Caco-2 (cell line): ENCODE results near the gene EMC10. TPM values are rescaled to one million over a fixed set of nuclear protein-coding genes. Genes with fewer than 3 reads are reported as not detected.
"Not testable (repeated sequence)": the region's sequence is repeated elsewhere in the genome, so short reads cannot be mapped to it uniquely, and the experiment has no call there.

Experiments used
- BruUV-seq: library from RNA; stranded (reverse); fragments of 400-500 nt; replicated peaks from 2 replicates; lab custom pipeline; 2021; lab: Mats Ljungman, UMichigan
- CTCF ChIA-PET: fragments of 300-600 bp; sonication (Branson Sonifier 250); formaldehyde crosslinking; loops from one replicate; lab custom pipeline; 2022; ENCODE audit warnings: antibody characterized with exemption; lab: Charles Lee
- POLR2A ChIA-PET: fragments of 300-600 bp; sonication (Branson Sonifier 250); formaldehyde crosslinking; loops from one replicate; lab custom pipeline; 2022; ENCODE audit warnings: antibody characterized with exemption; lab: Charles Lee
- DNase-seq, 2 experiments: peaks; one replicate each; pipeline versions ENCODE4 v3.0.0 to v3.0.0-alpha.2; 2020 to 2022
- H3K27me3 ChIP-seq: replicated peaks from 2 replicates; pipeline ENCODE4 v1.6.0; 2011; ENCODE audit warnings: low read length; ENCODE audit not compliant: control insufficient read depth, insufficient read depth
- H3K36me3 ChIP-seq: 2 replicates; pipeline ENCODE4 v1.5.1; 2011; ENCODE audit warnings: low read length; ENCODE audit not compliant: control insufficient read depth, insufficient read depth
- H3K4me1 ChIP-seq: fragments of 250-450 bp; sonication (Bioruptor Pico); 2 replicates; pipeline ENCODE4 v1.5.1; 2020; ENCODE audit warnings: mild to moderate bottlenecking
- H3K4me3 ChIP-seq: 2 replicates; pipeline ENCODE4 v1.5.1; 2011; ENCODE audit warnings: low read depth, mild to moderate bottlenecking, control low read depth, low read length
- H3K9me3 ChIP-seq: fragments of 250-450 bp; sonication (Bioruptor Pico); 2 replicates; pipeline ENCODE4 v1.5.1; 2020; ENCODE audit warnings: mild to moderate bottlenecking, moderate library complexity
- H3K27ac Mint-ChIP-seq: one replicate; pipeline ENCODE4 v1.8.0; 2022; ENCODE audit warnings: mixed read lengths; ENCODE audit not compliant: unreplicated experiment
- H3K27me3 Mint-ChIP-seq: one replicate; pipeline ENCODE4 v1.8.0; 2022; ENCODE audit warnings: mixed read lengths; ENCODE audit not compliant: insufficient read depth, unreplicated experiment
- H3K36me3 Mint-ChIP-seq: one replicate; pipeline ENCODE4 v1.8.0; 2022; ENCODE audit warnings: mild to moderate bottlenecking, mixed read lengths; ENCODE audit not compliant: insufficient read depth, unreplicated experiment
- H3K4me1 Mint-ChIP-seq: one replicate; pipeline ENCODE4 v1.8.0; 2022; ENCODE audit warnings: low read depth, mixed read lengths; ENCODE audit not compliant: unreplicated experiment
- H3K4me3 Mint-ChIP-seq: one replicate; pipeline ENCODE4 v1.8.0; 2022; ENCODE audit warnings: mild to moderate bottlenecking, moderate library complexity, mixed read lengths; ENCODE audit not compliant: unreplicated experiment
- H3K9me3 Mint-ChIP-seq: one replicate; pipeline ENCODE4 v1.8.0; 2022; ENCODE audit warnings: mixed read lengths; ENCODE audit not compliant: unreplicated experiment
- CTCF ChIP-seq, 2 experiments: fragments of 200-600 bp in 1 of 2; IDR thresholded peaks; 1 replicate in 1 of 2; 2 replicates in 1 of 2; pipeline versions ENCODE4 v1.5.1 to v1.8.0; 2011 to 2022; ENCODE audit warnings: antibody characterized with exemption in 1 of 2, control low read depth in 1 of 2, inconsistent platforms in 1 of 2, low read depth in 1 of 2, low read length in 1 of 2, mild to moderate bottlenecking in 1 of 2, moderate library complexity in 1 of 2; ENCODE audit not compliant: insufficient read depth in 1 of 2, severe bottlenecking in 1 of 2, unreplicated experiment in 1 of 2
- intact Hi-C: fragments of 100-400 bp; cut with micrococcal nuclease; formaldehyde crosslinking; loops from one replicate; pipeline ENCODE4 v1.10.0; 2022; ENCODE audit not compliant: unreplicated experiment
- total RNA-seq: library from RNA; stranded (reverse); gene quantifications from 2 replicates; pipeline ENCODE4 v1.2.3, GENCODE V29; 2022

EMC10 gene
- total RNA-seq, 1 experiment from 2014 or later: 42.9 TPM

- H3K36me3 ChIP-seq: no peaks in the 10 kb centered on the region
- no peaks in the 10 kb centered on the region; the same call in 1 of the 2 replicates for H3K27me3 ChIP-seq
- CTCF ChIA-PET: no interaction called here
- H3K4me3 ChIP-seq: no peak overlapping the region
- Mint-ChIP-seq H3K9me3 (peaks cover 9% of the 10 kb centered on the region), H3K4me3 (no peak overlapping the region), H3K27ac (no peak overlapping the region), H3K4me1 (peaks cover 7% of the 10 kb centered on the region), H3K36me3 (peaks cover 13% of the 10 kb centered on the region), H3K27me3 (peaks cover 27% of the 10 kb centered on the region)
- no TSS peak for BruUV-seq
- DNase-seq: no peak
- peaks cover 11% of the 10 kb centered on the region for H3K4me1 ChIP-seq
- intact Hi-C loops: no loop called here
- H3K9me3 ChIP-seq: no peaks in the 10 kb centered on the region
- POLR2A ChIA-PET: no interaction called here
- no peak for TF ChIP-seq CTCF (IDR thresholded peaks at IDR 0.05; ENCODE audit: insufficient read depth in 1 of 2, low read depth in 1 of 2, low read length in 1 of 2, severe bottlenecking in 1 of 2, unreplicated experiment in 1 of 2)
Observed at GRCh38 chr19:50435221-50435620, 41.1 kb upstream of the EMC10 start.

GRCh38 chr19:50435627-50436026 lies 40.7 kb upstream of the EMC10 start:
- H3K9me3 ChIP-seq: no peaks in the 10 kb centered on the region
- H3K27me3 ChIP-seq: no peaks in the 10 kb centered on the region; the same call in 1 of the 2 replicates
- Mint-ChIP-seq H3K4me3 (no peak overlapping the region), H3K4me1 (peaks cover 7% of the 10 kb centered on the region), H3K36me3 (peaks cover 13% of the 10 kb centered on the region), H3K9me3 (peaks cover 9% of the 10 kb centered on the region), H3K27me3 (peaks cover 27% of the 10 kb centered on the region), H3K27ac (no peak overlapping the region)
- no peak for TF ChIP-seq CTCF (IDR thresholded peaks at IDR 0.05; ENCODE audit: insufficient read depth in 1 of 2, low read depth in 1 of 2, low read length in 1 of 2, severe bottlenecking in 1 of 2, unreplicated experiment in 1 of 2)
- no TSS peak for BruUV-seq
- no peak overlapping the region for H3K4me3 ChIP-seq
- no peaks in the 10 kb centered on the region for H3K36me3 ChIP-seq
- POLR2A ChIA-PET: no interaction called here
- DNase-seq: no peak
- CTCF ChIA-PET: no interaction called here
- H3K4me1 ChIP-seq: peaks cover 11% of the 10 kb centered on the region
- intact Hi-C loops: no loop called here

- Histone ChIP-seq H3K27me3 (no peaks in the 10 kb centered on the region; the same call in 1 of the 2 replicates), H3K4me3 (no peak overlapping the region), H3K4me1 (no peaks in the 10 kb centered on the region; the same call in 1 of the 2 replicates), H3K36me3 (no peaks in the 10 kb centered on the region), H3K9me3 (no peaks in the 10 kb centered on the region)
- Mint-ChIP-seq H3K9me3 (peaks cover 9% of the 10 kb centered on the region), H3K36me3 (peaks cover 6% of the 10 kb centered on the region), H3K27ac (no peak overlapping the region), H3K4me3 (no peak overlapping the region), H3K4me1 (no peaks in the 10 kb centered on the region), H3K27me3 (peaks cover 24% of the 10 kb centered on the region)
- TF ChIP-seq CTCF (IDR thresholded peaks at IDR 0.05; ENCODE audit: insufficient read depth in 1 of 2, low read depth in 1 of 2, low read length in 1 of 2, severe bottlenecking in 1 of 2, unreplicated experiment in 1 of 2): no peak
- BruUV-seq: no TSS peak
- intact Hi-C loops: no loop called here
- POLR2A ChIA-PET: no interaction called here
- CTCF ChIA-PET: no interaction called here
- DNase-seq: no peak
Observed at GRCh38 chr19:50437862-50438449, 38.4 kb upstream of the EMC10 start.

- H3K27me3 Mint-ChIP-seq: peaks cover 24% of the 10 kb centered on the region
- DNase-seq, POLR2A ChIA-PET, H3K4me1 ChIP-seq, intact Hi-C loops, H3K36me3 ChIP-seq, H3K4me3 Mint-ChIP-seq, H3K9me3 ChIP-seq, CTCF ChIA-PET, BruUV-seq, H3K27me3 ChIP-seq, H3K27ac Mint-ChIP-seq, H3K36me3 Mint-ChIP-seq, H3K4me1 Mint-ChIP-seq, H3K4me3 ChIP-seq: not testable (repeated sequence)
- H3K9me3 Mint-ChIP-seq: peaks cover 13% of the 10 kb centered on the region
Observed at GRCh38 chr19:50439130-50439529, 37.2 kb upstream of the EMC10 start.
